SK-N-SH (cell line): Measurements from ENCODE around the gene UBE2D2. TPM values are rescaled to one million over a fixed set of nuclear protein-coding genes. Genes with fewer than 3 reads are reported as not detected.
A peak's percentile ranks its signal among the peaks of the same experiment; 100 is the strongest.

Experiments
- CTCF ChIA-PET: fragments of 300-600, 350-600 bp; formaldehyde crosslinking; extraction: SDS; loops from one replicate; lab custom pipeline; 2021; lab: Yijun Ruan, JAX
- POLR2A ChIA-PET: fragments of 350-600 bp; sonication (Branson Sonifier 250); formaldehyde crosslinking; extraction: SDS; loops from one replicate; lab custom pipeline; 2020; ENCODE audit warnings: antibody characterized with exemption, inconsistent platforms; lab: Yijun Ruan, JAX
- DNase-seq: peaks from one replicate; pipeline ENCODE4 v3.0.0; 2012
- H2AFZ ChIP-seq: fragments of 200-600 bp; sonication (generic); 2 replicates; pipeline ENCODE4 v1.8.1; 2016; ENCODE audit warnings: antibody characterized with exemption, mild to moderate bottlenecking, low read depth
- H3F3A ChIP-seq: fragments of 200-600 bp; sonication (generic); replicated peaks from 2 replicates; pipeline ENCODE3; 2016; ENCODE audit warnings: antibody characterized with exemption, mild to moderate bottlenecking; ENCODE audit not compliant: insufficient read depth
- H3K27ac ChIP-seq, 2 experiments: fragments of 200-500 bp in 1 of 2; fragments of 200-600 bp in 1 of 2; sonication (Bioruptor generic) in 1 of 2; sonication (generic), shearing (Covaris generic) in 1 of 2; 2 replicates each; pipeline versions ENCODE4 v1.5.1 to v1.6.1; 2014 to 2016; ENCODE audit warnings: low read depth in 2 of 2, inconsistent platforms in 1 of 2, low read length in 1 of 2, mild to moderate bottlenecking in 1 of 2, mixed read lengths in 1 of 2
- H3K27me3 ChIP-seq: fragments of 200-600 bp; sonication (generic), shearing (Covaris generic); 2 replicates; pipeline ENCODE4 v1.6.1; 2016; ENCODE audit warnings: mixed run types; ENCODE audit not compliant: insufficient read depth
- H3K36me3 ChIP-seq, 2 experiments: fragments of 200-500 bp in 1 of 2; fragments of 200-600 bp in 1 of 2; sonication (Bioruptor generic) in 1 of 2; sonication (generic) in 1 of 2; replicated peaks in 1 of 2; 2 replicates each; pipeline versions ENCODE3 to v1.5.1; 2014 to 2016; ENCODE audit warnings: low read length in 1 of 2, mild to moderate bottlenecking in 1 of 2; ENCODE audit not compliant: insufficient read depth in 2 of 2, control insufficient read depth in 1 of 2
- H3K4me1 ChIP-seq, 2 experiments: fragments of 200-500 bp in 1 of 2; fragments of 200-600 bp in 1 of 2; sonication (Bioruptor generic) in 1 of 2; sonication (generic), shearing (Covaris generic) in 1 of 2; 2 replicates each; pipeline versions ENCODE4 v1.5.1 to v1.6.1; 2014 to 2016; ENCODE audit warnings: low read depth in 1 of 2, low read length in 1 of 2, mixed run types in 1 of 2; ENCODE audit not compliant: insufficient read depth in 2 of 2, control insufficient read depth in 1 of 2
- H3K4me2 ChIP-seq: fragments of 200-600 bp; sonication (generic), shearing (Covaris generic); 2 replicates; pipeline ENCODE4 v1.6.1; 2017; ENCODE audit warnings: mixed run types
- H3K4me3 ChIP-seq, 2 experiments: fragments of 200-500 bp in 1 of 2; fragments of 200-600 bp in 1 of 2; sonication (Bioruptor generic) in 1 of 2; sonication (generic), shearing (Covaris generic) in 1 of 2; 2 replicates each; pipeline versions ENCODE4 v1.5.1 to v1.8.1; 2014 to 2016; ENCODE audit warnings: low read depth in 2 of 2, inconsistent platforms in 1 of 2, low read length in 1 of 2, mild to moderate bottlenecking in 1 of 2, mixed read lengths in 1 of 2, moderate library complexity in 1 of 2
- H3K79me2 ChIP-seq: fragments of 200-600 bp; sonication (generic); 2 replicates; pipeline ENCODE4 v1.8.1; 2017; ENCODE audit warnings: mild to moderate bottlenecking; ENCODE audit not compliant: insufficient read depth
- H3K9ac ChIP-seq: fragments of 200-600 bp; sonication (generic); 2 replicates; pipeline ENCODE4 v1.6.1; 2017; ENCODE audit warnings: mixed run types
- H3K9me2 ChIP-seq: fragments of 200-600 bp; sonication (generic); 2 replicates; pipeline ENCODE4 v1.6.1; 2017; ENCODE audit warnings: mixed run types
- H3K9me3 ChIP-seq: fragments of 200-600 bp; sonication (generic); 2 replicates; pipeline ENCODE4 v1.6.1; 2017; ENCODE audit warnings: mixed run types, mild to moderate bottlenecking, moderate library complexity
- H4K20me1 ChIP-seq: fragments of 200-600 bp; sonication (generic); 2 replicates; pipeline ENCODE4 v1.6.1; 2017; ENCODE audit warnings: mild to moderate bottlenecking, mixed run types; ENCODE audit not compliant: insufficient read depth
- EP300 ChIP-seq, 2 experiments: IDR thresholded peaks; 2 replicates each; pipeline versions ENCODE4 v1.4.0 to v1.6.1; 2012; ENCODE audit warnings: borderline replicate concordance in 1 of 2, low read depth in 1 of 2, low read length in 1 of 2
- FOSL2 ChIP-seq: IDR thresholded peaks from 2 replicates; pipeline ENCODE4 v1.4.0; 2012; ENCODE audit warnings: low read depth, mild to moderate bottlenecking, moderate library complexity, borderline replicate concordance
- NFIC ChIP-seq: IDR thresholded peaks from 2 replicates; pipeline ENCODE4 v1.4.0; 2012; ENCODE audit warnings: borderline replicate concordance
- RCOR1 ChIP-seq: fragments of 150-350 bp; IDR thresholded peaks from 2 replicates; pipeline ENCODE4 v1.6.1; 2017; ENCODE audit warnings: antibody characterized with exemption, low read length
- WGBS: methylation state at CpG from one replicate; pipeline ENCODE4 v1.1.6; 2017; ENCODE audit warnings: low lambda C conversion rate; 5-methylcytosine and 5-hydroxymethylcytosine counted together
- polyA plus RNA-seq, 3 experiments: library from polyadenylated mRNA; depleted of rRNA; stranded (reverse); fragments of >200 nt; gene quantifications; 2 replicates each; pipeline ENCODE4 v1.2.3, GENCODE V29; 2012
- TF ChIP-seq, protein P1 (sequence below): IDR thresholded peaks from 2 replicates; pipeline ENCODE4 v1.6.1; 2012; ENCODE audit warnings: mild to moderate bottlenecking, low read depth, low read length, moderate library complexity
- TF ChIP-seq, protein P2 (sequence below): fragments of 150-350 bp; IDR thresholded peaks from 2 replicates; pipeline ENCODE4 v1.6.1; 2016; ENCODE audit warnings: mild to moderate bottlenecking, low read depth, low read length

The UBE2D2 gene
- polyA plus RNA-seq, 1 of the 3 experiments (the other 2 are of a cell fraction) = 24.5 TPM

DNA sequence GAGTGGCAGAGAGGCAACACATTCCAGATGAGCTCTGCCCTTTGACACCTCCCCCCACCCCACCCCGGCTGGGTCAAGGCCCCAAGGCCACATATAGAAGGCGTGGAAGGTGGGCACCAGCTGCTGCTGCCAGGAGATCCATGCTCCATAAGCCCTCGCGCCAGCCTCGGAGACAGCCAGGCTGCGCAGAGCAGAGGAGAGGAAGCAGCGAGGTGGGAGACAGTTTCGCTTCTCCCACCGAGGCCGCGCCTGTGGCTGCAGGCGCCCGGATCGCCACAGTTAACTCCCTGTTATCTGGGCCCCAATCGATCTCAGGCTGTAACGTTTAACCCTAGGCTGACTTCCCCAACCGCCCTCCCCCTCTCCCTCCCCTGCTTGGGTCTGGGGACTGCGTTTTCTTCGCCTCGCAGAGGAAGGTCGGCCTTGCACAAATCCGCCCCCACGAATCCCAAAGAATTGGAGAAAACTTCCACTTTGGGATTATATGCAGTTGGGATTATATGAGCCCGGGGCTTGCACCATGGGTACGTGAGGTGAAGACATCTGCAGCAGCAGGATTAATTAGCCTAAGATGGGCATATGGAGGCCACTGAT is 85.9 kb downstream of the UBE2D2 start:
- ChIA-PET CTCF (interaction anchor here (1.1 to 22.4 kb wide), 9 partner anchors 11 to 120 kb away, joined by 3 to 627 read pairs (median 7); no protein-coding TSS in a partner anchor), POLR2A (interaction anchor here (1.3 to 6.9 kb wide), 7 partner anchors 9 to 119 kb away, joined by 4 to 130 read pairs (median 23); no protein-coding TSS in a partner anchor)
- DNase-seq = peak; percentile 60
- Histone ChIP-seq H3K9me2 (no peaks in the 10 kb centered on the region), H3K36me3 (no peaks in the 10 kb centered on the region), H4K20me1 (peaks cover 12% of the 10 kb centered on the region), H3K4me2 (no peak overlapping the region), H3K27ac (no peak overlapping the region), H3K4me3 (no peak overlapping the region), H2AFZ (no peak overlapping the region), H3K79me2 (peaks cover 42% of the 10 kb centered on the region), H3F3A (peaks cover 23% of the 10 kb centered on the region), H3K4me1 (peaks cover 4 to 40% of the 10 kb centered on the region in 2 experiments; a peak in 2 of 4 replicates), H3K27me3 (no peaks in the 10 kb centered on the region), H3K9me3 (no peaks in the 10 kb centered on the region), H3K9ac (no peak overlapping the region)
- WGBS = 88% methylated on average over 19 of the region's 25 CpGs
- TF ChIP-seq EP300 (IDR thresholded peaks at IDR 0.05; ENCODE audit: borderline replicate concordance in 1 of 2, low read depth in 1 of 2, low read length in 1 of 2) = no peak

DNA sequence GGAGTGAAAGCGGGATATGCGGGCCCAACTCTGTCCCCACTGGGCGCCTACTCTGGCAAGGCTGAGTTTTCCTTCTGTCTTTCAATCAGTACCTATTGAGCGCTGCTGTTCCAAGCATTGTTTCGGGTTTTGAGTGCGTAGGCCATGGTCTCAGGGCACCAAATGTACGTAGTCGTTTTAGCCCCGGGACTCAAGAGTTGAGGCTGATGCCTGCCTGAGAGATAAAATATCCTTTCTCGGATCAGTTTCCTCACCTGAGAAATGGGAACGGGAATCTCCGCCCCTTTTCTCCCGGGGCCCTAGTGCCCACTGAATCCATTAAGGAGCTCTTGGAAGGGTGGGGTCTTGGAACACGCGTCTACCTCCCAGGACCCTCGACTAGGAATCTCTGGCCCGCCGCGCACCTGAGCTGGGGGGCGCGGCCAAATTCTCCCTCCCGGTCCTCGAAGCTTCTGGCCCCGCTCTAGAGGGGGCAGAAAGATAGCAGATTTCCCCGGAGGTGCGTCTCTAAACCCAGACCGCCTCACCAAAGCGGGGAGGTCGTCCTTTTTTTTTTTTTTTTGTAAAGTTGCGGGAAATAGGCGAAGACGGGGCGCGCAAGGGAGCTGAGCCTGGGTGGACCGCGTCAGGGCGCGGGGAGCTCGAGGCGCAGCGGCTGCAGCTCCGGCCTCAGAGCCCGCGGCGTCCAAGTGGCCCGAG is 86.5 kb downstream of the UBE2D2 start:
- H3K27ac ChIP-seq = peak overlapping the region; percentile 24 to 75; a peak in 2 of 4 replicates
- DNase-seq = no peak
- peak overlapping the region; percentile 98; the same call in 1 of the 2 replicates for H3K4me2 ChIP-seq
- H3K9ac ChIP-seq = 0 out of 2 replicates have a peak overlapping the region, but pooled peaks have one; percentile 19
- H3K4me3 ChIP-seq = peak overlapping the region; percentile 91 to 93
- H3F3A ChIP-seq = peaks cover 30% of the 10 kb centered on the region
- H3K79me2 ChIP-seq = peaks cover 49% of the 10 kb centered on the region
- H3K27me3 ChIP-seq = no peaks in the 10 kb centered on the region
- H3K4me1 ChIP-seq = peaks cover 9 to 46% of the 10 kb centered on the region in 2 experiments
- no peaks in the 10 kb centered on the region for H3K36me3 ChIP-seq
- CTCF ChIA-PET = interaction anchor here (1.1 to 14.3 kb wide), 9 partner anchors 12 to 118 kb away, joined by 3 to 238 read pairs (median 7); no protein-coding TSS in a partner anchor
- TF ChIP-seq RCOR1 (no peak), NFIC (no peak), FOSL2 (no peak)
- TF ChIP-seq, protein P1, sequence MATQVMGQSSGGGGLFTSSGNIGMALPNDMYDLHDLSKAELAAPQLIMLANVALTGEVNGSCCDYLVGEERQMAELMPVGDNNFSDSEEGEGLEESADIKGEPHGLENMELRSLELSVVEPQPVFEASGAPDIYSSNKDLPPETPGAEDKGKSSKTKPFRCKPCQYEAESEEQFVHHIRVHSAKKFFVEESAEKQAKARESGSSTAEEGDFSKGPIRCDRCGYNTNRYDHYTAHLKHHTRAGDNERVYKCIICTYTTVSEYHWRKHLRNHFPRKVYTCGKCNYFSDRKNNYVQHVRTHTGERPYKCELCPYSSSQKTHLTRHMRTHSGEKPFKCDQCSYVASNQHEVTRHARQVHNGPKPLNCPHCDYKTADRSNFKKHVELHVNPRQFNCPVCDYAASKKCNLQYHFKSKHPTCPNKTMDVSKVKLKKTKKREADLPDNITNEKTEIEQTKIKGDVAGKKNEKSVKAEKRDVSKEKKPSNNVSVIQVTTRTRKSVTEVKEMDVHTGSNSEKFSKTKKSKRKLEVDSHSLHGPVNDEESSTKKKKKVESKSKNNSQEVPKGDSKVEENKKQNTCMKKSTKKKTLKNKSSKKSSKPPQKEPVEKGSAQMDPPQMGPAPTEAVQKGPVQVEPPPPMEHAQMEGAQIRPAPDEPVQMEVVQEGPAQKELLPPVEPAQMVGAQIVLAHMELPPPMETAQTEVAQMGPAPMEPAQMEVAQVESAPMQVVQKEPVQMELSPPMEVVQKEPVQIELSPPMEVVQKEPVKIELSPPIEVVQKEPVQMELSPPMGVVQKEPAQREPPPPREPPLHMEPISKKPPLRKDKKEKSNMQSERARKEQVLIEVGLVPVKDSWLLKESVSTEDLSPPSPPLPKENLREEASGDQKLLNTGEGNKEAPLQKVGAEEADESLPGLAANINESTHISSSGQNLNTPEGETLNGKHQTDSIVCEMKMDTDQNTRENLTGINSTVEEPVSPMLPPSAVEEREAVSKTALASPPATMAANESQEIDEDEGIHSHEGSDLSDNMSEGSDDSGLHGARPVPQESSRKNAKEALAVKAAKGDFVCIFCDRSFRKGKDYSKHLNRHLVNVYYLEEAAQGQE = no peak
- TF ChIP-seq, protein P2, sequence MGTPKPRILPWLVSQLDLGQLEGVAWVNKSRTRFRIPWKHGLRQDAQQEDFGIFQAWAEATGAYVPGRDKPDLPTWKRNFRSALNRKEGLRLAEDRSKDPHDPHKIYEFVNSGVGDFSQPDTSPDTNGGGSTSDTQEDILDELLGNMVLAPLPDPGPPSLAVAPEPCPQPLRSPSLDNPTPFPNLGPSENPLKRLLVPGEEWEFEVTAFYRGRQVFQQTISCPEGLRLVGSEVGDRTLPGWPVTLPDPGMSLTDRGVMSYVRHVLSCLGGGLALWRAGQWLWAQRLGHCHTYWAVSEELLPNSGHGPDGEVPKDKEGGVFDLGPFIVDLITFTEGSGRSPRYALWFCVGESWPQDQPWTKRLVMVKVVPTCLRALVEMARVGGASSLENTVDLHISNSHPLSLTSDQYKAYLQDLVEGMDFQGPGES = no peak
- TF ChIP-seq, all 33 proteins: peak for 0
- Histone ChIP-seq H4K20me1 (peaks cover 14% of the 10 kb centered on the region), H3K9me3 (no peaks in the 10 kb centered on the region), H3K9me2 (no peaks in the 10 kb centered on the region), H2AFZ (peak overlapping the region; percentile 81; the same call in 1 of the 2 replicates)
- WGBS = 41% methylated on average over 22 of the region's 46 CpGs
- POLR2A ChIA-PET = interaction anchor here (0.6 to 6.9 kb wide), 21 partner anchors 10 to 129 kb away, joined by 3 to 130 read pairs (median 5); partner anchors contain the start of gene UBE2D2
